NB4 (cell line): Measurements from ENCODE around the gene HRCT1.

Experiments
- MYC ChIP-seq: IDR thresholded peaks from 2 replicates; pipeline ENCODE4 v1.6.1; 2011; ENCODE audit warnings: low read depth, low read length
- POLR2A ChIP-seq: IDR thresholded peaks from 2 replicates; pipeline ENCODE4 v1.6.1; 2011; ENCODE audit warnings: mild to moderate bottlenecking; ENCODE audit not compliant: insufficient read length; ENCODE audit errors: extremely low read depth
- TF ChIP-seq, protein P1 (sequence below): IDR thresholded peaks from one replicate; pipeline ENCODE4 v1.5.1; 2012; ENCODE audit warnings: low read depth, low read length
- TF ChIP-seq, protein P2 (sequence below): IDR thresholded peaks from 2 replicates; pipeline ENCODE4 v1.6.1; 2011; ENCODE audit warnings: low read depth, low read length

- TF ChIP-seq, protein P1, sequence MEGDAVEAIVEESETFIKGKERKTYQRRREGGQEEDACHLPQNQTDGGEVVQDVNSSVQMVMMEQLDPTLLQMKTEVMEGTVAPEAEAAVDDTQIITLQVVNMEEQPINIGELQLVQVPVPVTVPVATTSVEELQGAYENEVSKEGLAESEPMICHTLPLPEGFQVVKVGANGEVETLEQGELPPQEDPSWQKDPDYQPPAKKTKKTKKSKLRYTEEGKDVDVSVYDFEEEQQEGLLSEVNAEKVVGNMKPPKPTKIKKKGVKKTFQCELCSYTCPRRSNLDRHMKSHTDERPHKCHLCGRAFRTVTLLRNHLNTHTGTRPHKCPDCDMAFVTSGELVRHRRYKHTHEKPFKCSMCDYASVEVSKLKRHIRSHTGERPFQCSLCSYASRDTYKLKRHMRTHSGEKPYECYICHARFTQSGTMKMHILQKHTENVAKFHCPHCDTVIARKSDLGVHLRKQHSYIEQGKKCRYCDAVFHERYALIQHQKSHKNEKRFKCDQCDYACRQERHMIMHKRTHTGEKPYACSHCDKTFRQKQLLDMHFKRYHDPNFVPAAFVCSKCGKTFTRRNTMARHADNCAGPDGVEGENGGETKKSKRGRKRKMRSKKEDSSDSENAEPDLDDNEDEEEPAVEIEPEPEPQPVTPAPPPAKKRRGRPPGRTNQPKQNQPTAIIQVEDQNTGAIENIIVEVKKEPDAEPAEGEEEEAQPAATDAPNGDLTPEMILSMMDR: no peak
- TF ChIP-seq POLR2A: no peak
- TF ChIP-seq, protein P2, sequence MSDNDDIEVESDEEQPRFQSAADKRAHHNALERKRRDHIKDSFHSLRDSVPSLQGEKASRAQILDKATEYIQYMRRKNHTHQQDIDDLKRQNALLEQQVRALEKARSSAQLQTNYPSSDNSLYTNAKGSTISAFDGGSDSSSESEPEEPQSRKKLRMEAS: no peak
- no peak for TF ChIP-seq MYC
These were observed 38.2 kb downstream of the HRCT1 start for GRCh38 chr9:35944173-35944572.
